22Rv1 (cell line): Measurements from ENCODE around the gene ZNF423.
"Not testable (repeated sequence)": the region's sequence is repeated elsewhere in the genome, so short reads cannot be mapped to it uniquely, and the experiment has no call there.

Source experiments
- H3K27ac ChIP-seq: fragments of 450-650 bp; 2 replicates; pipeline ENCODE4 v1.5.1; 2017
- CTCF ChIP-seq: fragments of 450-650 bp; IDR thresholded peaks from 2 replicates; pipeline ENCODE4 v1.5.1; 2017; ENCODE audit warnings: mild to moderate bottlenecking
- ZFX ChIP-seq: fragments of 450-650 bp; IDR thresholded peaks from 2 replicates; pipeline ENCODE4 v1.6.1; 2017; ENCODE audit warnings: antibody characterized with exemption, borderline replicate concordance

The ZNF423 gene

GRCh38 chr16:49881890-49882289, 26.0 kb upstream of the ZNF423 start:
- no peak overlapping the region for H3K27ac ChIP-seq
- TF ChIP-seq CTCF = no peak
- no peak for TF ChIP-seq ZFX

DNA sequence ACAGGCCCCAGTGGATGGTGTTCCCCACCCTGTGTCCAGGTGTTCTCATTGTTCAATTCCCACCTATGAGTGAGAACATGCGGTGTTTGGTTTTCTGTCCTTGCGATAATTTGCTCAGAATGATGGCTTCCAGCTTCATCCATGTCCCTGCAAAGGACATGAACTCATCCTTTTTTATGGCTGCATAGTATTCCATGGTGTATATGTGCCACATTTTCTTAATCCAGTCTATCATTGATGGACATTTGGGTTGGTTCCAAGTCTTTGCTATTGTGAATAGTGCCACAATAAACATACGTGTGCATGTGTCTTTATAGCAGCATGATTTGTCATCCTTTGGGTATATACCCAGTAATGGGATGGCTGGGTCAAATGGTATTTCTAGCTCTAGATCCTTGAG, 22.6 kb upstream of the ZNF423 start:
- not testable (repeated sequence) for H3K27ac ChIP-seq

DNA sequence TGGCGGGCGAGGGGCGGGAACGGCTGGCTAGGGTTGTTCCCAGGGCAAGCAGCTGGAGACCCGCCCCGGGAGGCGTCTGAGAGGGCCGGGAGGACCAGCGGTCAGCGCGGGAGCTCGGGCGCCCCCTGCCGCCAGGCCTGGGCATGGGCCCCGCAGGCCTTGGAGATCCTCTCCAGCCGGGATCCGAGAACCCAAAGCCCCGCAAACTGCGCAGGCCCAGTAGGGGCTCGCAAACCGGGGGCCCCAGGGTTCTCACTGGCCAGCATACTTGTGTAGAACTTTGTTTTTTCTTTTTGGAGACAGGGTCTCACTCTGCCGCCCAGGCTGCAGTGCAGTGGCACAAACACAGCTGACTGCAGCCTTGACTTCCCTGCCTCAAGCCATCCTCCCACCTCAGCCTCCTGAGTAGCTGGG, 20.8 kb upstream of the ZNF423 start:
- no peak for TF ChIP-seq ZFX
- TF ChIP-seq CTCF = peak; percentile 86
- no peak overlapping the region for H3K27ac ChIP-seq

- TF ChIP-seq ZFX = no peak
- no peak overlapping the region for H3K27ac ChIP-seq
Measured at GRCh38 chr16:49875806-49876715, 20.1 kb upstream of the ZNF423 start.

DNA sequence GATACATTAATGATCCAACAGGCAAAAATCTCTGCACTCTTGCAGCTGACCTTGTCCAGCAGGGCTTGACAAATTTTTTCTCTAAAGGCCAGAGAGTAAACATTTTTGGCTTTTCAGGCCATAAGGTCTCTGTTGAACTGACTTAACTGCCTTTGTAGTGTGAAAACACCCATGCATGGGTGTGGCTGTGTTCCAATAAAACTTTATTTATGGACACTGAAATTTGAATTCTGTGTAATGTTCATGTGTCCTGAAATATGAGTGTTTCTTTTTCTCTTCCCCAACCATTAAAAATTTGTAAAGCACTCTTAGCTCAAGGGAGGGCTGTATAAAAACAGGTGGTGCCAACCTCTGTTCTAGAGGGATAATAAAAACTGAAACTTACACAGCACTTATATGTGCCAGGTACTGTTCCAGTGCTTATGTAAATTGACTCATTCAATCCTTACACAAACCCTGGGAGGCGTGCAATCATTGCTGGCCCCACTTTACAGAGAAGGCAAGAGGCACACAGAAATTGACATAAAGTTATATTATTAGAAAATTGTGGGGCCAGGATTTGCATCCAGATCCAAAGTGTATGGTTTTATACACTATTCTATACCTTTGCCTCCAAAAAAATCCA, 18.8 kb upstream of the ZNF423 start:
- no peak for TF ChIP-seq ZFX
- H3K27ac ChIP-seq = no peak overlapping the region

- not testable (repeated sequence) for H3K27ac ChIP-seq
Measured at GRCh38 chr16:49871824-49872223, 15.9 kb upstream of the ZNF423 start.

GRCh38 chr16:49869731-49870130, 13.8 kb upstream of the ZNF423 start:
- TF ChIP-seq ZFX = no peak
- no peak for TF ChIP-seq CTCF
- no peak overlapping the region for H3K27ac ChIP-seq

DNA sequence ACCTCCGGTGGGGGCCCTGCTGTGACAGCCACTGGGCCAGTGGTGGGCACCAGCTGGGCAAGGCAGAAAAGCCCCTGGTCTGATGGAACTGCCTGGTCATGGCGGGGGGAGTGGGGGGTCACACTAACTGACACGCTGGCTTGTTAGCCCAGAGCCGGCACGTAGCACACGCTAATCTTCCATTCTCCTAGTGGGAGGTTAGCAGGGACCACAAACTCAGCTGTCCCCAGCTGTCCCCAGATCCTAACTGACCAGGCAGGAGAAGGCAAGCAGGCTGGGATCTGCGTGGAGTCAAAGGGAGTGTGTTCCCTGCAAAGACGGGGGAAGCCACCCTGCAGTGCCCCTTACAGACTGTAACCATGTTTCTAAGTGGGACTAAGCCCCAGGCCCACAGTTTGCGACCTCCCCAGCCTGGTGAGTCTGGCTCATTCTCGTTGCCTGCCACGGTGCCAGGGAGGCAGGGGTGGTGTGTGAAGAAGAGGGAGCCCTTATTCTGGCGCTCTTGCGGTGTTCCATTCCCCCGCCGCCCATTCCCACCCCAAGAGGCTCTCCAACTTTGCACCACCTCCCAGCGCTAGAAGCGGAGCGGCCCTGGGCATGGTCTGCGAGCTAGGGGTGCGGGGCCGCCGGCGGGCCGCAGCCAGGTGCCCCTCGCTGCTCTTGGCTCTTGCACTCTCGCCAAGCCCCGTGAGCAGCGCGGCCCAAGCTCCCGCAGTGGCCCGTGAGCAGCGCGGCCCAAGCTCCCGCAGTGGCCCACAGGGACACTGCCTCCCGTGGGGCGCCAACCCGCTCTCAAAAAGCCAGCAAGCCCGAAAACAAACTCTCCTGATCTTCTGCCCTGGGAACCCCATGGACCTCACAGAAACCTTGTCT, 12.1 kb upstream of the ZNF423 start:
- TF ChIP-seq ZFX (no peak), CTCF (no peak)
- H3K27ac ChIP-seq = no peak overlapping the region

GRCh38 chr16:49867234-49867633, 11.3 kb upstream of the ZNF423 start:
- no peak overlapping the region for H3K27ac ChIP-seq
- no peak for TF ChIP-seq ZFX
- no peak for TF ChIP-seq CTCF
